Stimulated activated CD4-positive, alpha-beta T cell treated with anti-CD3 and anti-CD28 coated beads, Interleukin-2, amount 100 ng/mL, for 48 hours (primary cell): Measurements from ENCODE around the gene WDR18.

Experiments used
- DNase-seq, 2 donors: peaks; one replicate each; pipeline ENCODE4 v3.0.0-alpha.2; 2020

WDR18 gene

GRCh38 chr19:1009041-1009980 is 25.2 kb downstream of the WDR18 start:
- no peak for DNase-seq

- no peak for DNase-seq
These were observed 25.9 kb downstream of the WDR18 start for GRCh38 chr19:1009981-1010538.

GRCh38 chr19:1010586-1011510 is 26.7 kb downstream of the WDR18 start:
- no peak for DNase-seq

GRCh38 chr19:1011831-1012333 is 27.7 kb downstream of the WDR18 start:
- DNase-seq = no peak

- no peak for DNase-seq
These were observed 28.2 kb downstream of the WDR18 start for GRCh38 chr19:1012334-1012733.

GRCh38 chr19:1013218-1013617 is 29.1 kb downstream of the WDR18 start:
- DNase-seq = no peak

GRCh38 chr19:1014161-1015060 is 30.3 kb downstream of the WDR18 start:
- DNase-seq = no peak

GRCh38 chr19:1015061-1015781 is 31.1 kb downstream of the WDR18 start:
- no peak for DNase-seq

GRCh38 chr19:1015782-1016646 is 31.9 kb downstream of the WDR18 start:
- no peak for DNase-seq

GRCh38 chr19:1016647-1017114 is 32.5 kb downstream of the WDR18 start:
- no peak for DNase-seq

GRCh38 chr19:1017115-1017905 is 33.2 kb downstream of the WDR18 start:
- DNase-seq = no peak

- DNase-seq = no peak
These were observed 33.8 kb downstream of the WDR18 start for GRCh38 chr19:1017906-1018305.

GRCh38 chr19:1018393-1018792 is 34.2 kb downstream of the WDR18 start:
- no peak for DNase-seq

GRCh38 chr19:1018932-1019615 is 34.9 kb downstream of the WDR18 start:
- no peak for DNase-seq

GRCh38 chr19:1019616-1019961 is 35.4 kb downstream of the WDR18 start:
- no peak for DNase-seq

- no peak for DNase-seq
These were observed 36.1 kb downstream of the WDR18 start for GRCh38 chr19:1019980-1020867.

- peak; percentile 96 to 98 for DNase-seq
These were observed 36.8 kb downstream of the WDR18 start, which contains the start of gene TMEM259 for GRCh38 chr19:1020868-1021425. Gene TMEM259 (minus strand): TSS chr19:1021123. CDS start chr19:1020996, 127 bp downstream.
